Fibroblast of skin of scalp (primary cell): ENCODE results near the gene SRBD1. TPM values are rescaled to one million over a fixed set of nuclear protein-coding genes. Genes with fewer than 3 reads are reported as not detected.

ENCODE experiments used
- DNase-seq: peaks from one replicate; pipeline ENCODE4 v3.0.0-alpha.2; 2013
- polyA plus RNA-seq, 2 experiments: library from polyadenylated mRNA; unstranded; fragments of 120-200 nt; gene quantifications; one replicate each; pipeline ENCODE4 v1.2.1, GENCODE V29; 2013; ENCODE audit not compliant: insufficient read length in 2 of 2

SRBD1 gene, protein sequence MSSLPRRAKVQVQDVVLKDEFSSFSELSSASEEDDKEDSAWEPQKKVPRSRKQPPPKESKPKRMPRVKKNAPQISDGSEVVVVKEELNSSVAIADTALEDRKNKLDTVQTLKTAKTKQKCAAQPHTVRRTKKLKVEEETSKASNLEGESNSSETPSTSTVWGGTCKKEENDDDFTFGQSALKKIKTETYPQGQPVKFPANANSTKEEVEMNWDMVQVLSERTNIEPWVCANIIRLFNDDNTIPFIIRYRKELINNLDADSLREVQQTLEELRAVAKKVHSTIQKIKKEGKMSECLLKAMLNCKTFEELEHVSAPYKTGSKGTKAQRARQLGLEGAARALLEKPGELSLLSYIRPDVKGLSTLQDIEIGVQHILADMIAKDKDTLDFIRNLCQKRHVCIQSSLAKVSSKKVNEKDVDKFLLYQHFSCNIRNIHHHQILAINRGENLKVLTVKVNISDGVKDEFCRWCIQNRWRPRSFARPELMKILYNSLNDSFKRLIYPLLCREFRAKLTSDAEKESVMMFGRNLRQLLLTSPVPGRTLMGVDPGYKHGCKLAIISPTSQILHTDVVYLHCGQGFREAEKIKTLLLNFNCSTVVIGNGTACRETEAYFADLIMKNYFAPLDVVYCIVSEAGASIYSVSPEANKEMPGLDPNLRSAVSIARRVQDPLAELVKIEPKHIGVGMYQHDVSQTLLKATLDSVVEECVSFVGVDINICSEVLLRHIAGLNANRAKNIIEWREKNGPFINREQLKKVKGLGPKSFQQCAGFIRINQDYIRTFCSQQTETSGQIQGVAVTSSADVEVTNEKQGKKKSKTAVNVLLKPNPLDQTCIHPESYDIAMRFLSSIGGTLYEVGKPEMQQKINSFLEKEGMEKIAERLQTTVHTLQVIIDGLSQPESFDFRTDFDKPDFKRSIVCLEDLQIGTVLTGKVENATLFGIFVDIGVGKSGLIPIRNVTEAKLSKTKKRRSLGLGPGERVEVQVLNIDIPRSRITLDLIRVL
- polyA plus RNA-seq (2013, experiment 1 of 2; ENCODE audit: insufficient read length) = 9.9 TPM
- 10.4 TPM for polyA plus RNA-seq (2013, experiment 2 of 2; ENCODE audit: insufficient read length)

DNA sequence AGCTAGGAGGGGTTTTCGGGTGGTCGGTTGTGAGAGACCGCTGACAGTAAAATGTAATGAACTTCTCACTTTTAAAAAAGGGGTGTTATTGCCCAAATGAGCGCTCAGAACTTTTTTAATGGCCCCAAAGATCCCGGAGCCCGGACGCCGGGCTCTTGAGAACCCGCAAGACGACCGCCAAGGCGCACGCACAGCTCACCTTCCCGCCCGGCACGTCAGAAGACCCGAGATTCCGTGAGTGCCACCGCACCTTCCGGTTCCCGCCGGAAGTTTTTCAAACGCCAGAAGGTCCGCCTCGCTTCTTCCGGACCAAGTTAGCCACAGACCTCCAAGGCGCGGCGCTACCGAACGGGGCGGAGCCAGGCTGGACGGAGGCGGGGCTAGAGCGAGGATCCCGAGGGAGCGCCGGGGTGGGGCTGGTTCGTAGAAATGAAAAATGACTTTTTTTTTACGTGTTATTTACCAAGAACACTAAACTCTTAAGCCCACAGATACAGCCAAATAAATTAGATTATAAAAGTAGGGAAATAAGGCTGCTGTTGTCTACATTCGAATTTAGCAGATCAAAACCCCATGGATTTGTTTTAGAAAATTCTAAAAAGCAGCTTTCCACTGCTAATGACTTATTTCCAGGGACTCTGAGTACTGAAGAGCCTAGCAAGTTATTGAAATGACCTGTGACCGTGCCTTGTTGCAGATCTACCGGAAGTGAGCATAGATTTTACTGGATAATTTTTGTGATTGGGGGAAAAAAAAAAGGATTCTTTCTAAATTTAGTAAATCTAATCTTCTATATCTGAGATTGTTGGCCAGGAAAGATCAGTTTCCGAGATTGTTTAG, at the start of gene SRBD1:
TSS of gene SRBD1 (minus strand) at position 248 of the 840 bp plus-strand sequence. CDS start 5,826 bp downstream, outside the sequence.
- peak; percentile 93 for DNase-seq

DNA sequence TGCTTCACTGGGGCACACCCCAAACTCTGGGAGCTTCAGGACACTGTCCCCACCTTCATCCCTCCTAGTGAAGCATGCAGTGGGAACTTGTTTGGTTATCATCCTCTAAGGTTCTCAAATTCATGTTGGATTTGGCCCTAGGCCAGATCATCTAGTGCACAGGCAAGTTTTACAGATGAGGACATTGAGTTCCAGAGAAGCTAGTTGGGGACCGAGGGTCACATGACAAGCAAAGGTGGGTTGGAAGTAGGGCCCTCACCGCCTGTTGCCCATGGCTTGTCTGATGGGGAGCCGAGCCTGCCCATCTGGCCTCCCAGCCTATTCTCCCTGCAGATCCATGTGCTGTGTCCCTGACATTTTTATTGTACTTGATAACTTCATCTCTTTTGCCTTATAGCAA, 43.2 kb upstream of the SRBD1 start:
- no peak for DNase-seq

DNA sequence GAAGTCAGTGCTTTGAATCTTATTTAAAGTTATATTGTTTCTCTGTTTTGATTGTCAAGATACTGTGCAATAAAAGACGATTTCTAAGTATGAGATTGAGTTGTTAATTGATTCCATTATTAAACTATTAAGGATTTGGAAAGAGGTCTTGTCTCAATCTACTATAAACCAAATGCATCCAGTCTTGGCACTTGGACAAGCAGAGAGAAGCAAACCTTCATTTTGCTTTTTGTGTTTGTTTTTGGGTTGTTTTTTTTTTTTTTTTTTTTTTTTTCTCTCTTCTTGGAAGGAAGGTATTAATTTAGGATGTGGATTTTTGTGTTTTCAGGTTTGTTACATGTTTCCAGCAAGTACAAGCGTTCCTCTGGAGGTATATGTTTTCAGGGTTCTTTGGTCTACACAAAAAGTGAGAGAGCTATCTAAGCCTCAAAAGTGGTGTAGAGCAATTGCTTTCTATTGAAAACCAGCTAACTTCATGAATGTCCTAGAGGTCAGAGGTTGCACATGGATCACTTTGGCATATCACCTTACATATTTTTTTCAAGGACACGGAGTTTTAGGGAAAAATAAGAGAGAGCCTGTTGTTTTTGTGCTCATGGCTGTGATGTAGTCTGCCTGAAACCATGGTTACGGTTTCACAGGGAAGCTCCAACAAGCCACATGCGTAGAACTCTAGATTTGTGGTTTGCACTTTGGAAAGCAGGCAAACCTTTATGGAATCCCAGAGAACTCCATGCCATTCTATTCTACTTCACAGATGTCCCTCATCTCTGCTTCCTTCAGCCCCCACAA, 42.3 kb upstream of the SRBD1 start:
- peak; percentile 35 for DNase-seq

DNA sequence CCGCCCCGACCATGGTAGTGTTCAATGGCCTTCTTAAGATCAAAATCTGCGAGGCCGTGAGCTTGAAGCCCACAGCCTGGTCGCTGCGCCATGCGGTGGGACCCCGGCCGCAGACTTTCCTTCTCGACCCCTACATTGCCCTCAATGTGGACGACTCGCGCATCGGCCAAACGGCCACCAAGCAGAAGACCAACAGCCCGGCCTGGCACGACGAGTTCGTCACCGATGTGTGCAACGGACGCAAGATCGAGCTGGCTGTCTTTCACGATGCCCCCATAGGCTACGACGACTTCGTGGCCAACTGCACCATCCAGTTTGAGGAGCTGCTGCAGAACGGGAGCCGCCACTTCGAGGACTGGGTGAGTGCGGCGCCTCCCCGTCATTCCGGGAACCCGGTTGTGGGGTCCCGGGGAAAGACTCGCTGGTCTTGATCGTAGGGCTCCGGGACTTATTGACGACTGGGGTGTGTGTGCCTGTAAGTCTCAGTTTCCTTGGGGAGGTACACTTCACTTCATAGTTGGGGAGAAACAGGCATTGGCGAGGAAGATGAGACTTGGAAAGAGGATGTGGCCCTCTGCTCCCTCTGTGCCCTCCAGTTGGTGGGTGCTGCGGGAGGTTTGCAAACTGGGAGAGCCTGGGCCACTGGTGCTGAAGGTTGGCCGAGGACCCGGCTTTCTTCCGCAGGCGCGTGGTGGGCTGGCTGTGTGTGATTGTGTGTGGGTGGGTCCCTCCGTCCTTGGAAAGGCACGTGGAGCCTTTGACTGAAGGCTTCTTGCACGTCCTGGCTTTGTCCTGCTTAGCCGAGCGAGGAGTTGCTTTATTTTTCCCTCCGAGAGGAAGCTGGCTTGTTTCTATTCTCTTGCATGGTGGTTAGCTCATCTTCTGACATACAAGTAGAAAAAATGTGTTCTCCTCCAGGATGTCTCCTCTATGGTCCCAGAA, 41.3 kb upstream of the SRBD1 start:
- peak; percentile 71 for DNase-seq

DNA sequence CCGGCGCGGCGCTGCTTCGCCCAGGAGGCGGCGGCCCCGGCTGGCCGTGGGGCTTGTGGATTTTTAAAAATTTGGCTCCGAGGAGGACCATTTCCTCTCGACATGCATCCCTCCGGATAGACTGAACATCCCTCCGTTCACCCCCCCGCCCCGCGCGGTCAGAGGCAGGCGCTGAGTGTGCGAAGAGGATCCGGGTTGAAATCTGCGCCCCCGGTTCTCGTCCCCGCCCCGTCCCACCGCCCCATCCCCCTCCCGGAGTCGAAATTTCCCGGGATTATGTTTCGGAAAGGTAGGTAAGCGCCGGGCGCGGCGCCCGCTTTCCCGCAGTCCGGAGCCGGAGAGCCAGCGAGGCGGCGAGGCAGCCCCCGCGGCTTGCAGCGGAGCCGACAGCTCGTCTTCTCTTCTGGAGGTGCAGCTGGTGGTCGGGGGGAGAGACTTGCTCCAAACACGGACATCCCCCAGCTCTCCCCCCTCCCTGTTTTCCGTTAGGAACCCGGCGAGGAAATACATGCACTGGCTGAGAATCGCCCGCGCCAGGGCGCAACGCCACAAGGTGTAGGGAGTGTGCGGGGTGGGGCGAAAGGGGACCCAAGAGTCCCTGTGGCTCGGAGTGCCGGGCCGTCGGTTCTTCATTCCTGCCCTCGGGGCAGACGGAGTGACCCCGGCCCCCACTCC, 40.5 kb upstream of the SRBD1 start, which contains the start of gene PRKCE:
TSS of gene PRKCE (plus strand) at position 261 of the 675 bp plus-strand sequence.
- no peak for DNase-seq

DNA sequence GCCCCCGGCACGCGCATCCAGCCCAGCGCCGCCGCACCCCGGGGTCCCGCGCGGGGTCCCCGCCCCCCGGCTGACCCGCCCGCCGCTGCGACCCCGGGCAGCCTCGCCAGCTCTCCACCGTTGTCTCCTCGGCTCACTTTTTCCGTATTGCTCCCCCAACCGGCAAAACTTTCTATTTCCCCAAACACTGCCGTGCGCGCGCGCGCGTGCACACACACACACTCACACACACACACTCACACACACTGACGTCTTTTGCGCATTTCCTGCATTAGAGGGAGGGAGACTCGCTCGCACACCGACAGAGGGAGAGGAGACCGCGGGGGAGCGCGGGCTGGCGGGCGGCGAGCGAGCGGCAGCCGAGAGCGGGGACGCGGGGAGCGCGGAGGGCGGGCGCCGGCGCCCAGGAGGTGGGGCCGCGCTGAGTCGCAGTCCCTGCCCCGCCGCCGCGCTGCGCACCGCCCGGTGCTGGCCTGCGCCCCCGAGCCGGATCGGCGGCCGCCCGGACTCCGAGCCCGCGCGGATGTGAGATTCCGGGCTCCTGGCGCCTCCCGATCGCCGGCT, 39.9 kb upstream of the SRBD1 start:
- DNase-seq = peak; percentile 99

DNA sequence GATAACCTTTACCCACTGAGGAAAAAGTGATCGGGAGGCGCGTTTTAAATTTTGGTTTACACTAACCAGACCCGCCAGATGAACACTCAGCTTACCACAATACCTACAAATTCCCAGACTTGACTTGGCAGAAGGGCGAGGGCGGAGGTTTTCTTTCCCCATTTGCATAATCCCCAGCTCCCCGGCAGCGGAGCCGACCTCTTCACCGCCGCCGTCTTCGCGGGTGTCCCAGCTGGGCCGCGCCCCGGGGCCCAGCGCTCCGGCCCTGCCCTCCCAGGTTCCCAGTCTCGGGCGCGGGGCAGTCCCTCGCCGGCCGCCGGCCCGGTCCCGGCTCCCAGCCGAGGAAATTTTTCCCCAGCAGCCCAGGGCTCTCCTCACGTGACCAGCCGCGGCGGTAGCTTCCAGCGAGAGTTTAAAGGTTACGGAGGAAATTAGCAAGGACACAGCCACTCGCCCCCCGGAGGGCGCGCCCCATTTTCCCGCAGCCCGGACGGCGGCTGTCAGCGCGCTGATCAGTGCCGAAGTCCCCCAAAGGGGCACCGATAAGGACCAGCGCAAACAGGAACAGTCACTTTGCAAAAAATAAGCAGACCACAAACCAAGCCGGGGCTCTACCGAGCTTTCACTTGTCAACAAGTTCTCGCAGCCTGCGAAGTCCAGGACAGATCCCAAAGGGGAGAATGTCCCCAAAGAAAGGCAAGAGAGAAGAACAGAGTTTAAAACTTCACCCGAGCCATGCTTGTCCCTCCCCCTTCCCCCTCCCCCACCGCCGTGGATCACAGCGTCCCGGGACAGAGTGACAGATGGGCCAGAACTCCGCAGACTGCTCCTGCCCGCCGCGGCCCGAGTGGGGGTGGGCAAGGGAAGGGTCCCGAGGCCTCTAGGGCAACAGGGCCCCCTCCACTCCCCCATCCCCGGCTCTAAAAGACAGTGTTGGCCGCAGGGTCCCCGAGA, 39.1 kb upstream of the SRBD1 start:
- DNase-seq = peak; percentile 39

DNA sequence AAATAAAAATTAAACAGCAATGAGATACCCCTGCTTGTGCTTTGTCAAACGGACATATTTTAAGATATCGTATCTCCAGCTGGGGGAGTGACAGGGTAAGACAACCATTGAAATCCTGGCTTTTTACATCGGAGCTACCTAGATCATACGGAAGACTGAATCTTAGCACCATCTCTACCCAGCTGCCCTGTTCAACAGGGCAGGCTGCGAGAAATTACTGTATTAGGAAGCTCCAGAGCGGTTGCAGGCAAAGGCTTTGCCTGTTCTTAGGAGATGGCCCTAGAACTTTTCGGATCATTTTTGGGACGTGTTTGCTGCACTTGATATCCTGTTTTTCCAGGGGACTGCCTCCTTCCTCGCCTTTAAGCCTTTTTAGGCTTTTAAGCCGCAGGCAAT, 38.4 kb upstream of the SRBD1 start:
- peak; percentile 35 for DNase-seq

DNA sequence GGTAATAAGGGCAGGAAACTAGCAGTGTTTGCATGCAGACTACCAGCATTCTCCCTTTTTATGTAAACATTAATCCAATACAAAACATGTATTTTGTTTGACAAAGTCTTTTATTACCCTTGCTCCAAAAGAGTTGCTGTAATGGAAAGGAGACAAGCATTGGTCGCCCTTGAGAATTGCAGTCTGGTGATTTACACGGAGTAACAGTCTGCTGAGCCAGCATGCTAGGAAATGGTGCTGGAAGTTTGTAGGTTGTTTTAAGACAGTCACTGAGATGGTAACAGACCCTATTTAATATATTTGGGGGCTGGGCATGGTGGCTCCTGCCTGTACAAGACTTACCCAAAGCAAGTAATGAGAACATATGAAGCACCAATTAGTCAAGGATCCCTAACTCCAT, 37.6 kb upstream of the SRBD1 start:
- DNase-seq = no peak

DNA sequence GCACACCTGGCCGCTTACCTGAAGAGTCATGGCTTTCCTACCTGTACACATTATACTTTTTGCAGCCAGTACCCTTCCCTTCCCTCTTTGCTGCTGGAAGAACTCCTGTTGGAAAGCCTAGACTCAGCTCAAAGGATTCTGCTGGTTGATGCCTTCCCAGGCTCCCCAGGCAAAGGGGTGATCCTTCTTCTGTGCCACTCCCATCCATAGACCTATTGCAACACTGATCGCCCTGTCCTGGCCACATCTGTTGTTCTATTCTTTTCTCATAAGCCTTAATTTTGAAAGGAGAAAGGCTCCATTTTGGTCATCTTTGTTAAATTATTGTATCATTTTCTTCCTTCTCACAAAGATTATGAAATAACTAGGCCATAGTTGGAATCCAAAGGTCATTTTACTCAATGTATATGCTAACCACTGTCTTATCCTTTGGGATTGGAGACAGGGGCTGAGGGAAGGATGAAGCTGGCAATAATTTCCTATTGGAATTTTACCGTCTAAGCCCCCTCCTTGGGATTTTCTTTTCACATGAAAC, 37.0 kb upstream of the SRBD1 start:
- no peak for DNase-seq

DNA sequence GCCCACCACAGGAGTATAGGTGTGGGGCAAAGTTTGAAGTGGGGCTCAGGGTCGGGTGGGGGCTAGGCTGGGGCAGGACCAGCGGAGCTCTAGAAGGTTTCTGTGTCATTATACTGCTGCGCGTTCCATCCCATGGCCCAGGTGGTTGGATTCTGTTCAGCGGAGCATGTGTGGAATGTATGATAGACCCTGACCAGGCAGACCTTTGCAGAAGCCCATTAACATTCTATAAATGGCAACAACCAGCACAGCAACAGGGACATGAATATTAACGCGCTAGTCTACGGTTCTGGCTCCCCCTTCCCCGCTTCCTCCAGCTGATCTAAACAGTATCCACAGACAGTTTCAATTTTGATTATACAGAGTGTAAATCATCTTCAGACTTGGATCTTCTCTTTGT, 36.3 kb upstream of the SRBD1 start:
- DNase-seq = no peak

DNA sequence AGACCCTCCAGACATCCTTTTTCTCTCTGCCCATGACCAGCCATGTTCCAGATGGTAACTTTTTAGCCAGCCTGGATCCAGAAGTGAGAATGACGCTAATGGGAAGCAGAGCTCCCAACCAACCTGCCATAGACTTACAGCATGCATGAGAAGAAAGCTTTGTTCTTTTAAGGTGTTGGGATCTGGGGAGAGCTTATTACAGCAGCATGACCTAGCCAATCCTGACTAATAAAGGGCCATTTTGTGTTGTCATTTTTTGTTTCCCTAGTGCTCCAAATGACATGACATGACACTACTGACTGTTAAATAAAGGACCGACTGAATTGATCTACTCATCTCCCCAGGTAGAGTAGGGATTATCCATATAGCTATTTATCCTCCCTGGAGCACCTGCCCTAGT, 35.2 kb upstream of the SRBD1 start:
- DNase-seq = no peak

DNA sequence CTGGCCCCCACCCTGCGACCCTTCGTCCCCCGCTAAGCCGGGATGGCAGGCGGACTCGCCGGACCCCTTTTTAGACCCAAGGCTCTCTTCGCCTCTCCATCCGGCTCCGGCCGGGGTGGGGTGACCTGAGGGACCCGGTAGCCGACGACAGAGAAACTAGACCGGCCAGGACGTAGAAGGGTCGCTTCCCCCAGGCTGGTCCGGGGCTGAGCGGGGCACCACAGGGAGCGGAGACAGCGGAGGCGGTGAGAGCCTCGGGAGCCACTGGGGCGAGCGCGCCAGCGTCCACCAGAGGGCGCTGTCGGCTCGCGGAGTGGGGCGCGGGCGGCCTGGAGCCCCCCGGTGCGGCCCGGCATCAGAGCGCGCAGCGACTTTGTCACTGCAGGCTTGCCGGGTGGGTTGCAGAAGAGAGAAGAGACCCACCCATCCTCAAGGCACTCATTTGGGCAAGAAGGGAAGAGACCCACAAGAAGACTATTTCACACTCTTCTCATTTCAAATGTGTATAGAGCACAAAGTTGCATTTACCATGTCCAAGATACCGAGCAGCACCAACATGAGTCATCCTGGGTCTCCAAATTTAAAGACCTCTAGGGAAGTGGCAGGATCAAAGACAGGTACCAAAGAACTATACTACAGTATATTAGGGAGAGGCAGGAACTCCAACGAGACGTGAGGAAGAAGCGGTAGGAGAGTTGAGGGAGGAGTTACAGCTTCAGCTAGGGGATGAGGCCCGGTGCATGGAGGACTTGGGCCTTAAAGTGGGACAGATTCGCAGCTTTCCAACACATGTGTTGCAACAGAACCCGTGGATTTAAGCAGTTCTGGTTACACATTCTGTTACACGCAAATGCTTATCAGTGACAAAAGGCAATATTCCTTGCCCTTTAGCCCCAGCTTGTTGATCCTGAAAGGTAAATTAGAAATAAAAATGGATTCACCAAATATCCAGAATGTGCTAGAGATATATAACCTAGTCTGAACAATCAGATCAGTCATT, 32.8 kb upstream of the SRBD1 start:
- DNase-seq = peak; percentile 59

DNA sequence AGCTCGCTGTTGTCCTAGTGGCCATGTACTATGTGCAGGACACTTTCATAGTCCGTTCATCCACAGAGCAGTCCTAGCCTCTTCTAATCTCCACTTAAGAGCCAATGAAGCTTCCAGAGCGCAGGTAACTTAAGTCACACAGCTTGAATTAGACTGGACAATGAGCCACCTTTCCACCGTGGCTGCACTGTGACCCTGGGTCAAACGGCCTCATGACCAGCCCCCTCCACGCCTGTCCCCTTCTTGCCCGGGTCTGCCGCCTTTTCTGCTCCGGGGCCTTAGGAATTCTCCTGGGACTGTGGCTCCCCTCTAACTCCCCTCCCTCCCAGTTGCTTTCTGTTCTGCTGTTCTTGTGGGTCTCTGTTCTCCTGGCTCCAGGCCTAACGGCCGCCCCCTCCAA, 32.0 kb upstream of the SRBD1 start:
- peak; percentile 11 for DNase-seq

DNA sequence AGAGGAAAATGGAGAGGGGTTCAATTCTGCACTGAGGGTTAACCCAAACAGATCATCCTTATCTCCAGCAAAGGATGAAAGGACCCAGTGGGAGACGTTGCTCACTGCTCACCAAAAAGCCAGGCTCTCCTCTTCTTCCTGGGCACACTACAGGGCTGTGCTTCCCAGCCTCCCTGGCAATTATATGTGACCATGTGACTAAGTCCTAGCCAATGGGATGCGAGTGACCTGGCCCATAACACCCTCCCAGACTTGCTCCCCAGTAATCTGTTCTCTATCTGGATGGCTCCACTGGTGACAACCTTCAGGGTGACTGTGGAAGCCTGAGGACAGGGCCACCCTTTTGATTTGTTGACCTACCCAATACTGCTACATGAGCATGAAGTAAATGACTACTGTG, 29.5 kb upstream of the SRBD1 start:
- DNase-seq = no peak

DNA sequence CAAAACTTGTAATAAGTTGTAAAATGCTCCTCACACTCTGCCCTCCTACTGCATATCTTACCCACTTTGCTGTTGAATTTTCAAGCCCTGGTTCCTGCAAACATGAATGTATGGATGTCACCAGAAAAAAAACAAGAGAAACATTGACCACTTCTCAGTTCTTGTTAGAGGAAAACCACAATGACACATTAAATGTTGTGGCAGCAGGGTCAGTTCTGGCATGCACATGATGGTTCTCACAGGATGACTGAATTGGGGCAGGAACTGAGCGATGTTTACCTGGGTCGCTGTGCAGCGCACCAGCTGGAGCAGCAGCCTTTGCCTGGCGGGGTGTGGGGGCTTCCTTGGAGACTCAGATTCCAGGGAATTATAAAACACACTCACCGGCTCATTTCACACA, 26.4 kb upstream of the SRBD1 start:
- DNase-seq = peak; percentile 46
